GM18867 (cell line): ENCODE results near the gene CEP131.

Experiments
- ATAC-seq: cut with Tn5 transposase; IDR thresholded peaks from one replicate; pipeline ENCODE4 v1.9.1; 2021; ENCODE audit warnings: mild to moderate bottlenecking, moderate library complexity; ENCODE audit not compliant: unreplicated experiment

The CEP131 gene

GRCh38 chr17:81252326-81252986 is 29.7 kb upstream of the CEP131 start:
- ATAC-seq = no peak

- no peak for ATAC-seq
These were observed 29.0 kb upstream of the CEP131 start for GRCh38 chr17:81251709-81252301.

GRCh38 chr17:81251094-81251708 is 28.4 kb upstream of the CEP131 start:
- ATAC-seq = no peak

GRCh38 chr17:81250286-81251093 is 27.7 kb upstream of the CEP131 start:
- no peak for ATAC-seq

GRCh38 chr17:81249223-81250040 is 26.7 kb upstream of the CEP131 start:
- no peak for ATAC-seq

- no peak for ATAC-seq
These were observed 25.9 kb upstream of the CEP131 start for GRCh38 chr17:81248649-81249048.

- ATAC-seq = no peak
These were observed 24.7 kb upstream of the CEP131 start for GRCh38 chr17:81247339-81247990.

- ATAC-seq = no peak
These were observed 24.0 kb upstream of the CEP131 start for GRCh38 chr17:81246679-81247338.

- ATAC-seq = no peak
These were observed 23.5 kb upstream of the CEP131 start for GRCh38 chr17:81246343-81246670.

GRCh38 chr17:81245665-81246342 is 23.0 kb upstream of the CEP131 start:
- ATAC-seq = no peak

- peak; percentile 55 for ATAC-seq
These were observed 22.4 kb upstream of the CEP131 start for GRCh38 chr17:81245024-81245664.

GRCh38 chr17:81244358-81245023 is 21.7 kb upstream of the CEP131 start:
- no peak for ATAC-seq

GRCh38 chr17:81243333-81243664 is 20.5 kb upstream of the CEP131 start:
- no peak for ATAC-seq

GRCh38 chr17:81242421-81243332 is 19.9 kb upstream of the CEP131 start:
- ATAC-seq = no peak

- no peak for ATAC-seq
These were observed 19.1 kb upstream of the CEP131 start for GRCh38 chr17:81241648-81242420.

GRCh38 chr17:81241203-81241602 is 18.4 kb upstream of the CEP131 start:
- ATAC-seq = no peak

GRCh38 chr17:81240761-81241160 is 18.0 kb upstream of the CEP131 start:
- no peak for ATAC-seq
